LoVo (cell line): Measurements from ENCODE around the gene ABCG1.

Experiments
- DNase-seq: peaks from one replicate; pipeline ENCODE4 v3.0.0-alpha.2; 2016; ENCODE audit warnings: low spot score

ABCG1 gene

GRCh38 chr21:42251654-42252324 lies 32.8 kb downstream of the ABCG1 start:
- DNase-seq, result no peak

- no peak for DNase-seq
Observed at GRCh38 chr21:42252325-42252654, 33.4 kb downstream of the ABCG1 start.

GRCh38 chr21:42252778-42253340 lies 33.9 kb downstream of the ABCG1 start:
- no peak for DNase-seq

- no peak for DNase-seq
Observed at GRCh38 chr21:42253466-42253865, 34.5 kb downstream of the ABCG1 start.

- no peak for DNase-seq
Observed at GRCh38 chr21:42254083-42254482, 35.1 kb downstream of the ABCG1 start.

GRCh38 chr21:42254651-42255601 lies 36.0 kb downstream of the ABCG1 start:
- DNase-seq, result no peak

GRCh38 chr21:42255825-42256224 lies 36.9 kb downstream of the ABCG1 start:
- DNase-seq, result no peak

- DNase-seq, result no peak
Observed at GRCh38 chr21:42256316-42256715, 37.4 kb downstream of the ABCG1 start.

GRCh38 chr21:42257091-42257765 lies 38.3 kb downstream of the ABCG1 start:
- DNase-seq, result no peak

- peak; percentile 29 for DNase-seq
Observed at GRCh38 chr21:42258150-42258884, 39.4 kb downstream of the ABCG1 start.

GRCh38 chr21:42258885-42259407 lies 40.0 kb downstream of the ABCG1 start:
- DNase-seq, result no peak

- no peak for DNase-seq
Observed at GRCh38 chr21:42260121-42260520, 41.2 kb downstream of the ABCG1 start.

- DNase-seq, result no peak
Observed at GRCh38 chr21:42261829-42262200, 42.9 kb downstream of the ABCG1 start.

- DNase-seq, result peak; percentile 41
Observed at GRCh38 chr21:42262831-42263231, 43.9 kb downstream of the ABCG1 start.

- DNase-seq, result no peak
Observed at GRCh38 chr21:42263591-42264131, 44.7 kb downstream of the ABCG1 start.

GRCh38 chr21:42264245-42265195 lies 45.6 kb downstream of the ABCG1 start:
- DNase-seq, result no peak

GRCh38 chr21:42265231-42265812 lies 46.4 kb downstream of the ABCG1 start:
- no peak for DNase-seq

- no peak for DNase-seq
Observed at GRCh38 chr21:42266971-42267556, 48.1 kb downstream of the ABCG1 start.

- DNase-seq, result no peak
Observed at GRCh38 chr21:42269386-42269785, 50.4 kb downstream of the ABCG1 start.
